MM.1S (cell line): ENCODE data around the gene SCAMP1.

Experiments used
- EZH2 ChIP-seq: fragments of 300-600 bp; sonication (generic); optimal IDR thresholded peaks from 2 replicates; pipeline ENCODE3; 2017; ENCODE audit warnings: low read depth, mild to moderate bottlenecking, antibody characterized with exemption, low read length, mixed read lengths
- EZH2phosphoT487 ChIP-seq: fragments of 300-600 bp; sonication (generic); IDR thresholded peaks from 2 replicates; pipeline ENCODE4 v1.6.1; 2018; ENCODE audit warnings: antibody characterized with exemption, low read length
- TF ChIP-seq, protein P1 (sequence below): fragments of 300-600 bp; sonication (generic); IDR thresholded peaks from 2 replicates; pipeline ENCODE4 v1.5.1; 2016; ENCODE audit warnings: antibody characterized with exemption, low read length, mixed read lengths

DNA sequence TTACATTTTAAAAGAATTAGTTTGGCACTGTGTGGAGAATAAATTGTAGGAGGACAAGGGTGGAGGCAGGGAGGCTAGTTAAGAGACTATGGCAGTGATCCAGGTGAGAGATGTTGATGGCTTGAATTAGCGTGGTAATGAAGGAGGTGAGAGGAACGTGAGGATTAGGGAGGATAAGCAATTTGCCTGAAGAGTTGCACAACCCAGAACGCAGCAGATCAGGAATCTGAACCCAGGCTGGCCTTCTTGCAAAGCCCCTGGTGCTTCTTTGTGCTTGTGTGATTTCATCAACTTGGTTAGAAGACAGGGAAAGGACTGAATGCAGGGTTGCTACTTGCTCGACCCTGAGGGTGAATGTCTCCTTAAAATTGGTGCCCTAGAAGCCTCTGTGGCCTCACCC lies 6.9 kb upstream of the SCAMP1 start:
- TF ChIP-seq, protein P1, sequence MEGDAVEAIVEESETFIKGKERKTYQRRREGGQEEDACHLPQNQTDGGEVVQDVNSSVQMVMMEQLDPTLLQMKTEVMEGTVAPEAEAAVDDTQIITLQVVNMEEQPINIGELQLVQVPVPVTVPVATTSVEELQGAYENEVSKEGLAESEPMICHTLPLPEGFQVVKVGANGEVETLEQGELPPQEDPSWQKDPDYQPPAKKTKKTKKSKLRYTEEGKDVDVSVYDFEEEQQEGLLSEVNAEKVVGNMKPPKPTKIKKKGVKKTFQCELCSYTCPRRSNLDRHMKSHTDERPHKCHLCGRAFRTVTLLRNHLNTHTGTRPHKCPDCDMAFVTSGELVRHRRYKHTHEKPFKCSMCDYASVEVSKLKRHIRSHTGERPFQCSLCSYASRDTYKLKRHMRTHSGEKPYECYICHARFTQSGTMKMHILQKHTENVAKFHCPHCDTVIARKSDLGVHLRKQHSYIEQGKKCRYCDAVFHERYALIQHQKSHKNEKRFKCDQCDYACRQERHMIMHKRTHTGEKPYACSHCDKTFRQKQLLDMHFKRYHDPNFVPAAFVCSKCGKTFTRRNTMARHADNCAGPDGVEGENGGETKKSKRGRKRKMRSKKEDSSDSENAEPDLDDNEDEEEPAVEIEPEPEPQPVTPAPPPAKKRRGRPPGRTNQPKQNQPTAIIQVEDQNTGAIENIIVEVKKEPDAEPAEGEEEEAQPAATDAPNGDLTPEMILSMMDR, result no peak
- TF ChIP-seq EZH2phosphoT487 (no peak), EZH2 (no peak)
